H9 (cell line): ENCODE measurements around the gene PDLIM7. TPM values are rescaled to one million over a fixed set of nuclear protein-coding genes. Genes with fewer than 3 reads are reported as not detected.

Experiments
- DNase-seq: peaks from one replicate; pipeline ENCODE4 v3.0.0-alpha.2; 2017
- H2AFZ ChIP-seq: one replicate; pipeline ENCODE4 v1.6.1; 2013; ENCODE audit warnings: mild to moderate bottlenecking, low read length, control low read depth, moderate library complexity
- H2AK5ac ChIP-seq: 2 replicates; pipeline ENCODE4 v1.6.1; 2013; ENCODE audit warnings: low read length, control low read depth, mixed read lengths; ENCODE audit not compliant: insufficient read length
- H2BK120ac ChIP-seq: one replicate; pipeline ENCODE4 v1.6.1; 2013; ENCODE audit warnings: low read depth, mild to moderate bottlenecking, low read length, control low read depth, inconsistent platforms; ENCODE audit not compliant: poor library complexity, severe bottlenecking
- H2BK12ac ChIP-seq: 2 replicates; pipeline ENCODE4 v1.6.1; 2013; ENCODE audit warnings: low read length, control low read depth, mixed read lengths, low read depth; ENCODE audit not compliant: insufficient read length
- H2BK15ac ChIP-seq: 2 replicates; pipeline ENCODE4 v1.6.1; 2013; ENCODE audit warnings: low read depth, low read length, control low read depth
- H2BK20ac ChIP-seq: one replicate; pipeline ENCODE4 v1.6.1; 2013; ENCODE audit warnings: low read depth, mild to moderate bottlenecking, low read length, control low read depth, inconsistent platforms; ENCODE audit not compliant: poor library complexity, severe bottlenecking
- H2BK5ac ChIP-seq: 2 replicates; pipeline ENCODE4 v1.6.1; 2013; ENCODE audit warnings: low read length, control low read depth, mixed read lengths; ENCODE audit not compliant: insufficient read length
- H3K14ac ChIP-seq: 2 replicates; pipeline ENCODE4 v1.6.1; 2013; ENCODE audit warnings: low read length, control low read depth; ENCODE audit not compliant: insufficient read depth
- H3K18ac ChIP-seq: 2 replicates; pipeline ENCODE4 v1.6.1; 2013; ENCODE audit warnings: low read depth, mild to moderate bottlenecking, mixed read lengths, low read length, control low read depth; ENCODE audit not compliant: insufficient read length
- H3K23ac ChIP-seq: 2 replicates; pipeline ENCODE4 v1.6.1; 2013; ENCODE audit warnings: low read length, control low read depth, mixed read lengths, low read depth; ENCODE audit not compliant: insufficient read length
- H3K23me2 ChIP-seq: 2 replicates; pipeline ENCODE4 v1.6.1; 2013; ENCODE audit warnings: low read depth, mild to moderate bottlenecking, mixed read lengths, low read length, control low read depth; ENCODE audit not compliant: insufficient read length, poor library complexity, severe bottlenecking
- H3K27ac ChIP-seq: 2 replicates; pipeline ENCODE4 v1.5.1; 2013; ENCODE audit warnings: low read length, control low read depth, mixed read lengths, low read depth; ENCODE audit not compliant: insufficient read length
- H3K27me3 ChIP-seq: 2 replicates; pipeline ENCODE4 v1.6.1; 2013; ENCODE audit warnings: low read length, control low read depth, inconsistent platforms; ENCODE audit not compliant: insufficient read depth
- H3K4ac ChIP-seq: 2 replicates; pipeline ENCODE4 v1.6.1; 2013; ENCODE audit warnings: low read depth, mild to moderate bottlenecking, control low read depth, inconsistent platforms, low read length, moderate library complexity
- H3K4me1 ChIP-seq: 2 replicates; pipeline ENCODE4 v1.6.1; 2013; ENCODE audit warnings: low read length, control low read depth, inconsistent platforms; ENCODE audit not compliant: insufficient read depth
- H3K4me2 ChIP-seq: 2 replicates; pipeline ENCODE4 v1.6.1; 2013; ENCODE audit warnings: low read length, control low read depth, mixed read lengths; ENCODE audit not compliant: insufficient read length, insufficient read depth
- H3K56ac ChIP-seq: 2 replicates; pipeline ENCODE4 v1.6.1; 2013; ENCODE audit warnings: low read depth, mild to moderate bottlenecking, mixed read lengths, low read length, control low read depth; ENCODE audit not compliant: insufficient read length
- H3K79me1 ChIP-seq: 2 replicates; pipeline ENCODE4 v1.6.1; 2013; ENCODE audit warnings: low read depth, mild to moderate bottlenecking, moderate library complexity, low read length, control low read depth, inconsistent platforms; ENCODE audit not compliant: insufficient read depth, poor library complexity, severe bottlenecking
- H3K79me2 ChIP-seq: 2 replicates; pipeline ENCODE4 v1.6.1; 2013; ENCODE audit warnings: low read length, control low read depth, inconsistent platforms; ENCODE audit not compliant: insufficient read depth
- H3K9ac ChIP-seq: 2 replicates; pipeline ENCODE4 v1.6.1; 2013; ENCODE audit warnings: low read length, control low read depth, mixed read lengths; ENCODE audit not compliant: insufficient read length; ENCODE audit errors: extremely low read depth
- H3K9me3 ChIP-seq: one replicate; pipeline ENCODE4 v1.6.1; 2013; ENCODE audit warnings: low read depth, low read length, inconsistent platforms; ENCODE audit not compliant: control insufficient read depth
- H3T11ph ChIP-seq: one replicate; pipeline ENCODE4 v1.6.1; 2013; ENCODE audit warnings: mild to moderate bottlenecking, low read length, control low read depth, inconsistent platforms
- H4K20me1 ChIP-seq: one replicate; pipeline ENCODE4 v1.6.1; 2013; ENCODE audit not compliant: control insufficient read depth, insufficient read length, insufficient read depth
- H4K5ac ChIP-seq: 2 replicates; pipeline ENCODE4 v1.6.1; 2013; ENCODE audit warnings: low read depth, mild to moderate bottlenecking, mixed read lengths, low read length, control low read depth; ENCODE audit not compliant: insufficient read length
- H4K8ac ChIP-seq: replicated peaks from 2 replicates; pipeline ENCODE4 v1.6.1; 2013; ENCODE audit warnings: low read length, control low read depth, mixed read lengths, low read depth; ENCODE audit not compliant: insufficient read length
- H4K91ac ChIP-seq: 2 replicates; pipeline ENCODE4 v1.6.1; 2013; ENCODE audit warnings: low read depth, mild to moderate bottlenecking, moderate library complexity, mixed read lengths, low read length, control low read depth; ENCODE audit not compliant: insufficient read length
- H3K27ac Mint-ChIP-seq, 3 experiments: 2 replicates in 2 of 3; 3 replicates in 1 of 3; pipeline ENCODE4 v1.8.0; 2020 to 2021; ENCODE audit warnings: mixed read lengths in 3 of 3, mild to moderate bottlenecking in 1 of 3, moderate library complexity in 1 of 3
- H3K27me3 Mint-ChIP-seq: 2 replicates; pipeline ENCODE4 v1.8.0; 2021; ENCODE audit warnings: low read depth, mild to moderate bottlenecking, moderate library complexity, mixed read lengths
- H3K36me3 Mint-ChIP-seq, 3 experiments: 2 replicates in 2 of 3; 3 replicates in 1 of 3; pipeline ENCODE4 v1.8.0; 2020 to 2021; ENCODE audit warnings: low read depth in 3 of 3, mixed read lengths in 3 of 3; ENCODE audit not compliant: insufficient read depth in 1 of 3
- H3K4me1 Mint-ChIP-seq, 2 experiments: 2 replicates each; pipeline ENCODE4 v1.8.0; 2020; ENCODE audit warnings: mixed read lengths in 2 of 2
- H3K4me3 Mint-ChIP-seq, 2 experiments: 2 replicates in 1 of 2; 3 replicates in 1 of 2; pipeline ENCODE4 v1.8.0; 2020 to 2021; ENCODE audit warnings: mild to moderate bottlenecking in 2 of 2, mixed read lengths in 2 of 2, moderate library complexity in 1 of 2
- H3K9me3 Mint-ChIP-seq, 2 experiments: 2 replicates in 1 of 2; 3 replicates in 1 of 2; pipeline ENCODE4 v1.8.0; 2020; ENCODE audit warnings: mild to moderate bottlenecking in 2 of 2, mixed read lengths in 2 of 2, moderate library complexity in 1 of 2
- CTCF ChIP-seq: fragments of 200-600 bp; sonication (generic); conservative IDR thresholded peaks from 3 replicates; pipeline ENCODE4 v1.8.0; 2021; ENCODE audit warnings: antibody characterized with exemption, mild to moderate bottlenecking
- WGBS: extraction: QIAGEN DNeasy Blood & Tissue Kit; methylation state at CpG from one replicate; pipeline ENCODE4 v1.1.7; 2013; ENCODE audit warnings: missing lambda C conversion rate, low lambda C conversion rate, mixed read lengths; ENCODE audit not compliant: insufficient read length; ENCODE audit errors: extremely low coverage; 5-methylcytosine and 5-hydroxymethylcytosine counted together
- total RNA-seq: library from RNA; stranded (reverse); gene quantifications from 2 replicates; pipeline ENCODE4 v1.2.1, GENCODE V29; 2021

The PDLIM7 gene
- total RNA-seq, 1 experiment from 2014 or later, result 137 TPM

GRCh38 chr5:177540438-177540837 lies 43.0 kb upstream of the PDLIM7 start:
- Mint-ChIP-seq H3K27me3 (no peaks in the 10 kb centered on the region), H3K36me3 (peaks cover 22 to 46% (median 44%) of the 10 kb centered on the region in 3 experiments; a peak in 6 of 7 replicates), H3K27ac (no peak overlapping the region), H3K4me1 (no peaks in the 10 kb centered on the region), H3K4me3 (no peak overlapping the region), H3K9me3 (no peaks in the 10 kb centered on the region)
- H2BK12ac ChIP-seq, result no peak overlapping the region
- no peak overlapping the region for H4K8ac ChIP-seq
- H2AK5ac ChIP-seq, result no peak overlapping the region
- H3K79me2 ChIP-seq, result peaks cover 4% of the 10 kb centered on the region; the same call in 1 of the 2 replicates
- no peak overlapping the region for H3K4ac ChIP-seq
- no peak overlapping the region for H2AFZ ChIP-seq
- peaks cover 6% of the 10 kb centered on the region for H3K79me1 ChIP-seq
- H3T11ph ChIP-seq, result no peak overlapping the region
- no peak overlapping the region for H3K56ac ChIP-seq
- no peak overlapping the region for H3K23ac ChIP-seq
- no peaks in the 10 kb centered on the region for H3K27me3 ChIP-seq
- WGBS, result no CpG with 5 or more reads among the region's 3 CpGs
- H4K20me1 ChIP-seq, result no peaks in the 10 kb centered on the region
- H2BK20ac ChIP-seq, result no peak overlapping the region
- no peak overlapping the region for H3K18ac ChIP-seq
- no peak overlapping the region for H4K91ac ChIP-seq
- H3K4me1 ChIP-seq, result no peaks in the 10 kb centered on the region
- no peak overlapping the region for H2BK15ac ChIP-seq
- H3K27ac ChIP-seq, result no peak overlapping the region
- H3K14ac ChIP-seq, result no peak overlapping the region
- H3K9ac ChIP-seq, result no peak overlapping the region
- H4K5ac ChIP-seq, result no peak overlapping the region
- DNase-seq, result no peak
- no peaks in the 10 kb centered on the region for H3K9me3 ChIP-seq
- no peak overlapping the region for H2BK120ac ChIP-seq
- no peak overlapping the region for H3K4me2 ChIP-seq
- no peak for TF ChIP-seq CTCF
- no peaks in the 10 kb centered on the region for H3K23me2 ChIP-seq
- H2BK5ac ChIP-seq, result no peak overlapping the region
